NCI-H2196 treated with DMSO at 0.1 percent for 48 hours (cell line): ENCODE results near the gene APOBEC4.

Experiments
- DNase-seq: peaks from one replicate; lab custom pipeline; 2025; ENCODE audit not compliant: unreplicated experiment; lab: John Stamatoyannopoulos, UW

Gene APOBEC4

DNA sequence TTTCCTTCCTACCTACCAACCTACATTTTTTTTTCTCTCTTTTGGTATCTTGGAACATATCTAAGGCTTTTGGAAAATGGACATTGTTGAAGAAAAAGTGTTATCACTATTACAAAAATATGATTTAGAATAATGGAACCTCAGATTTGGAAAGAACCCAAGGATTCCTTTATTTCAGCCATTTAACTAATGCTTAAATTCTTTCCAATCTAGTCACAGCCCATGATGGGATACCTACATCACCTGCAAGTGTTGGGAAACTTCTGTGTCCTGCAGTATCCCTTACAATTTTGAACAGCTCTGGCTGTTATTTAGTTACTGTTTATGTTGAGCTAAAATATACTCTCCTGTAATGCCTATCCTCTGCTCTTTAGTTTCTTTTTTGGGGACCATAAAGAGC lies 22.3 kb upstream of the APOBEC4 start:
- no peak for DNase-seq

DNA sequence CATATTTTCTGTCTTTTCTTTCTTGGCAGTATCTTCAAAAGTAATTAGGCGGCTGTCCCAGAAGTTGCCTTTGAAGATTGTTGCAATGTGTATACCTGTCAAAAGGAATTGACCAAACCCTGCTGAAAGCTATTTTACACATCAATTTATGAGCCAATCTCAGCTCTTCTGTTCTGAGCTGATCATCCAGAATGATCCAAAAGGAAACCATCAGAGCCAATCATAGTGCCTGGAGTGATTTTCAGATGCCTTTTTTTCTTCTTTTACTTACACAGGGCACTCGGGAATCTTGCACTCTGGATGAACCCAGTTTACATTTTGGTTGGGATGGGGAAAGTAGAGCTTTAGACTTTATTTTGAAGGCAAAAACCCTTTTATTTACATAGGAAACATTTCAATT lies 21.8 kb upstream of the APOBEC4 start:
- DNase-seq, result no peak

DNA sequence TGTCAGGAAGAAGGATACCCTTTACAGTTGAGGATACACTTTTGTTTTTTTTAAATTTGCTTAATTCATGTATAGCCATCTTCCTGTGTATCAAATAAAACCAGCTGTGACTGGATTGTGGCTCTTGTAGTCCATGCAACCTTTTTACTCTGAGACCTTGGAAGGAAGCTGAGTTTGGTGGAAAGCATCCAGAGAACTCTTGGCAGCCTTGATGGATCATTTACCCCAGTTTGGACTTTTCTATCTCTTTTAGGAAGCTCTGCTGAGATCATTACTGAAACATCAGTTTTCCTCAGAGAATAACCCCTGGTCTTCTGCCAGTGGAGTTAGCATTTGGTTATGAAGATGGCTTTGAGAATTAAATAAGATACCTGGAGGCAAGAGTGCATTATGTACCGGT lies 21.2 kb upstream of the APOBEC4 start:
- DNase-seq, result no peak

DNA sequence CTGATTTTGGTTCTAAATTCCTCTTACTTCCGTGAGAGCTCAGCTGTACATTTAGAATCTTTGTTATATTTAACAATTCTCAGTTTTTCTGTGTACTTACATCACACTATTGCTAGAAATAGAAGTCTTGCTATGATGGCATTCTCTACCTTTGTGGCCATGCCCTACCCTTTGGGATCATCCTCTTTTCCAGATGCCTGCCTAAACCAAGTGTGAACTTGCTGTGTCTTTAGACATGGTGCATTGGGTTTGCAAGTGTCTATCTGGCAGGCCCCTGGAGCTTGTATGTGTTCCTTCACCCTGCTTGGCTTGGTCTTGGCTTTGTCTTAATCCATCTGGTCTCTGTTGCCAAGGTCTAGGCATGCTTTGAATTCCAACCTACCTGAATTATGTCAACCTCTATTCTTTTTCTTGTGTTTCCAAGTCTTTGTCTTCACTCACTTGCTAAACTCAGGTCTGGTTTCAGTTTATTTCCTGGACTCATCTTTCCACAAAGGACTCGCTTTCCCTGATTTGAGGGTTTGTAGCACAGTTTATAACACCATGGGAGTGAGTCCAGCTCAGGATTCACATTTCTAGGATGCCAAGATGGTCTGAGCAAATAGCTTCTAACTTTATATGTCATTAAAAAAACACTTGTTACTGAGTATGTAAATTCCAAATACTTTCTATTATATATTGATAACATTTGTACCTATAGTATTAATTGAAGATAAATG lies 20.6 kb upstream of the APOBEC4 start:
- no peak for DNase-seq

DNA sequence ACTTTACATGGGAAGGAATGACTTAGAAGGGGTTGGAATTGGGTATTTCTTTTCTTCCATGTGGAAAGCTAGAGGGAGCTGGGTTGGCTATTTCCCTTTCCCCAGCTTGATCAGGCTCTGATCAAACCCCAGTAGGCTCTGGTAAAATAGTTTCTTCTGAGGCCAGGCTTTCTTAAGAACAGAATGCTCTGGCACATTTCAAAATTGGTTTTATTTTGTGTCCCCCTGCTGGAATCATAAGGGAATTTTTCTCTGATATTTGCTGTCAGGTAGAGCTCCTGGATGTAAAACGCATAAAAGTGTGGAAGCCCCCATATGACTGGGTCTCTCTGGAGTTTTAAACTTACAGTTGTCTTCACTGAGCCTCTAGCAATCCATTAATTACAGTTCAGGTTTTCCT lies 17.1 kb upstream of the APOBEC4 start:
- no peak for DNase-seq

DNA sequence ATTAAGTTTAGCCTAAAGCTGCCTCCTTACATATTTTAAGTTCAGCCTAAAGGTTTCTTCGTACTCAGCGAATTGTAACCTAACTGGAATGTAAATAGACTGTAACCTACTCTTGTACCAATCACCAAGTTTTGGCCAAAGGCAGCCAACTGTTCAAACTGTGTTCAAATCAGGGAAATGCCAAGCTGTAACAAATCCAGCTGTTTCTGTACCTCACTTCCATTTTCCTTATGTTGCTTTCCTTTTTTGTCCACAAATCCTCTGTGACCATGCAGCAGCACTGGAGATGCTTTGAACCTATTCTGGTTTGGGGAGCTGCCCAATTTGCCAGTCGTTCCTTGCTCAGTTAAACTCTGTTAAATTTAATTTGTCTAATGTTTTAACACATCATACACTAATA lies 3.2 kb upstream of the APOBEC4 start:
- no peak for DNase-seq

DNA sequence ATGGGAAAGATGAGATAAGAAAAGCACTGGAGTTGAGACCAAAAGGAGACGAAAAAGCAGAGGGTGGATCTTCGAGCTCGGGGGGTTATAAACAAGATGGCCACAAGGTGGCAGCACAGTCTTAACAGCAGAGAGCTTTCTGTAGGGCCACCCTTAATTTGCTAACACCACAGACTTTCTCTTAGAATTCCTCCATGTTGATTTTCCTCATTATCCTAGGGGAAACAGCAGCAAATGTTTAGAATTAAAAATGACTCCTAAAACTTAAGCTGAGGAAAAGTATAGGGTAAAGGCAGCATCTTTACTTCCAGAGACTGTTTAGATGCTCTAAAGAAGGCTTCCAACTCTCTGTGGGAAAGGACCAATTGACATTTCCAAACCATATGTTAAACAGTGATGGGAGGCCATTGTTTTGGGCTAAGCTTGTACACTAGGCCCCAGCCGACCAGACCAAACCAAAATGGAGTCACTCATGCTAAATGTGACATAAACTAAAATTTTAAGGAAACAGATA lies 2.5 kb upstream of the APOBEC4 start:
- DNase-seq, result peak; percentile 54

DNA sequence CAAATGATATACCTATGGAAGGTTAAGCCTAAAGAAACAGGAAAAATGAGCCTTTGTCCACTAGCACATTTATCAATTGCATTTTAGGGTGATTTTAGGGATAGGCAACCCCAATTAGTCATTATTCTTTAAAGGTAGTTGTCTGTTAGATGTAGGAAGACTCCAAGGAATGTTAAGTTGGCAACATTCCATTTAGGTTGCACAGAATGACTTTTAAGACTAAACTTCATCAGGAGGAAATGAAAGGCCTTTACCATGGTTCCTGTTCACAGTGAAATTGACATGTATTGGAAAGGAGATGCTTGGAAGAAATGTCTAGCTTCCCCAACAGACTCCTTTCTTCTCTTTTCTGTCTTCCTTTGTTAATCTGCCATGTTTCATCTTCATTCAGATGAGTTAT lies 1.6 kb upstream of the APOBEC4 start:
- no peak for DNase-seq

DNA sequence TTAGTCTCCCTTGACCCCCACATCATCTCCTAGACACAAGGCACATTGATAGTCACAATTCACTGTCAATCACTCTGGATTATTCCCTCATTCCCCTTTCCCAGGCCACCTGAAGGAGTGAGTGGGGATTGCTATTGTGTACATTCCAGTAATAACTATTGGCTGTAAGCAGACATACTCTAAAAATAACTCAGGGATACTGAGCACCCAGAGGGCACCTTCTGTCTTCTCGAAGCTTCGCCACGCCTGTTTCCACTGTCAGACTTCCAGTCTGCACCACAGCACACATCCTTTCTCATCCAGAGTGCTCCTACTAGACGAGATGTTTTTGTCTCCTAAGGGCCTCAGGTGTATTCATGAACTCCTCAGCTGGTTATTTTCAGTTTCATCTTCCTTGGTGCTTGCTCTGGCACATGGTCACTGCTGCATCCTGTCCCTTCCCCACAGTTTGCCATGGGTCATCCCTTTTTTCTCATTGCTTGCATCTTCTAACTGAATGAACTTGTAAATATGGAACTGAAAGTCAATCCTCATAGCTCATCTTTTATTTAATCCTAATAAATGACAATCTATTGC lies 848 bp upstream of the APOBEC4 start:
- no peak for DNase-seq

DNA sequence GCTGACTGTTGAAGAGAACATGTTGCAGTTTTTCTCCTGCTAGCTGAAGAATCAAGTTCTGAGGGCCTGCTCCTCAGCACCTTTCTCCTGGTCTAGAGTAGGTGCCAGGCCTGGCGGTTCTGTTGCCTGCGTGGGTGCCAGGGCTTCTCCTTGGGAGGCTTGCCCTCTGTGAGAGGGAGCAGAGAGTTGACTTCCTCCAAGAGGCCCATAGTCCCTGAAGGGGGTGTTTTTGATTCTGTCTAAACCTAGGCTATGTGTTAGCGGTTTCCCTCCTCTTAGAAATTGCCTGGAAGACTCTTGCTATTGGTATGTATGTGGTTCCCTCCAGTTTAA lies 312 bp upstream of the APOBEC4 start:
- DNase-seq, result no peak

DNA sequence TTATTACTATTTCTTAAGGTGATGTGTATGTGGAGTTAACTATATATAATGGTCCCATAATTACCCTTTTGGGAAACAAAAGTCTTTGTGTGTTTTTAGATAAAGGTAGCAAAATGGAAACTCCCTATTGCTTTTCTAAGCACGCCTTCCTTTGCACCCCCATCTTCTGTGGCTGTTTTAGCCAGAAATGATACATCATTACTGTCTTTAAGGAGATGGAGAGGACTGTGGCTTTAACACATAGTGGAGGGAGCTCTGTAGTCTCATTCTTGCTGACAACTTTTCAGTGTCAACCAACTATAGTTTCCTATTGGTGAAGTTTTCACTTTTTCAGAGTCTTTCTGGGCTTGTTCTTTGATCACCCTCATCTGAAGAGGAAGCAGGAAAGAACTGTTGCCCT lies 1.0 kb downstream of the APOBEC4 start:
- no peak for DNase-seq

DNA sequence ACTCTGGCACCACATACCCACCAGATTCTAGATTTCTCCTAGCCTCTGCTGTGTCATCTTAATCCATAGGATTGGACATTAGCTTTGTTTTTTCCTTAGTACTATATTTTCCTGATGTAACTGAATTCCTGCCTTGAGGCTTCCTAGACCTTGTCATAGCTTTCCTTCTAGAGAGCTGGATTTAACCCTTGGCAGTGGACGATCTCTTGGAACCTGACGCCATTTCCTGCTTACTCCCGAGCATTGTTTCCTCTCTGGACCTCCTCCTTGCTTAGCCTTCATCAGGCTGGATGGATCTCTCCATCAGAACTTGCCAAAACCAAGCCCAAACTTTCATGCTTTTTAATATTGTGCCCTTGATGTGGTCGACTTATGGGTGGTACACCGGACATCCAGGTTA lies 1.5 kb downstream of the APOBEC4 start:
- DNase-seq, result no peak

DNA sequence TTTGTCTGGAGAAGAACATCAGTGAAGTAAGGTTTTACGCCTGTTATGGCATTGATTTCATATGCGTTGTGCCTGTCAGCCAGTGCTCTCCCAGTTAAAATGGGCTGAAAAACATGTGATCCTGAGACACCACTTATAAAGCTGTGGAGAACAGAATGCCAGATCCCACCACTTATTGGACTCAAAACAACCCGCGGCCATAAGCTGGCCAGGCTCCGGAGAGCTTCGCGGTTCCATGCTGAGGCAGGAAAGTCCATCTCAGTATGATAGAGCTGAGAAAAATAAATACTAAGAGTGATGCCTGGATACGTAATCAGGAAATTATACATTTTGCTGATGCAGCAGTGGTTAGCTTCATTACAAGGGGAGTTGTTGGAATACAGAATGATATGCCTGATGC lies 5.1 kb downstream of the APOBEC4 start:
- DNase-seq, result no peak

DNA sequence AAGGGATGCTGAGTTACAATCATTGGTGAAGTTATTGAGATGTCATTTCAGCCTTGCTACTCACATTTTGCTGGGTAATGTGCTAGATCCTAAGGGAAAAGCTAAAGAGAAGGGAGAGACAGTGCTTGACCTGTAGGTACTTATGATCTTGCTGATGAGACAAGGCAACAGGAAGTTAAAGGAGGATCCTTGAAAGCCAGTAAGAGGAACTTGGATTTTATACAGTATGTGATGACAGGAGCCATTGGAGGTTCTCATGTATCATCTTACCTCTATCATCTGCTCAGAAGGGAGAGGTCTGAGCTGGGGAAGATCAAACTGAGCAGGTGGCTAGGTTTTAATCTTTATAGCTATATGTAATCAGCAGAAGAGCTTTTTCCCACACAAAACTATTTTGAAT lies 6.3 kb downstream of the APOBEC4 start:
- DNase-seq, result no peak

DNA sequence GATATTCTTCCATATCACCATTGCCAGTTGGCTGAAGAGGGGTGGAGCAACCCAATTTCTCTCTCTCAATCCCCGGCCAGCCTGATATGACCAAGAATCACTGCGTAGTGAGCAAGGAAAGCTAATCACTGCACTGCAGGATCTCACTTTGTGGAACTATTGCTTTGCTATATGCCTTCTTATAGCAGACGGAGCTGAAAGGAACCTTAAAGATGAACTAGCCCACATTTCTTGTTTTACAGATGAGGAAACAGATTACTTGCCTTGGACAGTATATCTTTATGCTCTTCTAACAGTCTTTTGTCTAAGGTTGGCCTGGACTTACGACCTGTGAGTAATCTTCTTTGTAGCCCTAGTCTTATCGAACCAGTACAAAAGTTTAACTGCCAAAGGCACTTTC lies 7.6 kb downstream of the APOBEC4 start:
- DNase-seq, result no peak

DNA sequence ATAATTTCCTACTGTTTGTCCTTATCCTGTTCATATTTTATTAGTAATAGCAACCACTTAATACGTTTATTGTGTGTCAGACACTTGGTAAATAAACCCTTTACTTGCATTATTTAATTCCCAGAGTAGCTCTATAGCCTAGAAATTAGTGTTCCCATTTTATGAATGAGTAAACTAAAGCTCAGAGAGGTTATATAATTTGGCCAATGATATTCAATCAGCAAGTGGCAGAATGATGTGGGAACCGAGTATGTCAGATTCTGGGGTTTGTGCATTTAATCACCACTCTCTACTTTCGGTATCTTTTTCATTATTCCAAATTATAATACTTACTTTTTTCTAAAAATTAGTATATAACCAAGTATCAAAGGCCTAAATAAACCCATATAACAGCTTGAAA lies 10.9 kb downstream of the APOBEC4 start:
- no peak for DNase-seq

DNA sequence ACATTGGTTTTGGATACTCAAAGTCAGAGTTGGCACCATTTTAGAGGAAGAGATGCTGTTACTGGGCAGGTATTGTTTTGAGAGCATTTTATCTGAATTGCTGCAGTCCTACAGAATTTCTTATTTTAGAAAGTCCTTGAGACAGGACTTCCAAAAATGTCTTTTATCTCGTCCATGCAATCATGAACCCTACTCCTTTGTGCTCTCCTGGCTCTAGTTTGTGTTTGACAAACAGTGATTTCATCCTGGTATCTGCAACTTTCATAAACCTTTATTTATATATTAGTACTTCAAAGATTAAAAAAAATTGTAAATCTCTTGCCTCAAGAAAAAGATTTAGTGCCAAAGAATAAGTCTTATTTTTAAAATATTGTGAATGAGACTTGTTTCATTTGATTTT lies 12.9 kb downstream of the APOBEC4 start:
- DNase-seq, result no peak

DNA sequence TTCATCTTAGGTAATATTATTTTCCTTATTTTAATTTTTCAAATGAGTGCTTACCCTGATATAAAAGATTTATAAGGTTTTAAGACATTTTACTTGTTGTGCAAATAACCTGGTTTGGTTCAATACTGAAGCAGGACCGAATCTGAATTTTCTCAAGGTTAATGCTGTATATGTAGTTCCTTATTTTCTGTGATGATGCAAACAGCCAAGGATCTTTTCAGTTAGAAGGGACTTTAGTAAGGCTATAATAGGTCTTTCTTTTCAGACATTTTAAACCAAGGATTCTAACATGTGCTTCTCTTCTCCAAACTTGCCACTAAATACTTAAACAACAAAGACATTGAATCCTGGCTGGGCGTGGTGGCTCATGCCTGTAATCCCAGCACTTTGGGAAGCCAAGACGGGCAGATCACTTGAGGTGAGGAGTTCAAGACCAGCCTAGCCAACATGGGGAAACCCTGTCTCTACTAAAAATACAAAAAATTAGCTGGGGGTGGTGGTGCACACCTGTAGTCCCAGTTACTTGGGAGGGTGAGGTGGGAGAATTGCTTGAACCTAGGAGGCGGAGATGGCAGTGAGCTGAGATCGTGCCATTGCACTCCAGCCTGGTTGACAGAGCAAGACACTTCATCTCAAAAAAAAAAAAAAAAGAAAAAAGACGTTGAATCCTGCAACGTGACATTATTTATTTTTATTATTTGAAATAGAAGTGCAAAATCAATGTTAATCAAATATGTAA lies 14.3 kb downstream of the APOBEC4 start:
- no peak for DNase-seq

DNA sequence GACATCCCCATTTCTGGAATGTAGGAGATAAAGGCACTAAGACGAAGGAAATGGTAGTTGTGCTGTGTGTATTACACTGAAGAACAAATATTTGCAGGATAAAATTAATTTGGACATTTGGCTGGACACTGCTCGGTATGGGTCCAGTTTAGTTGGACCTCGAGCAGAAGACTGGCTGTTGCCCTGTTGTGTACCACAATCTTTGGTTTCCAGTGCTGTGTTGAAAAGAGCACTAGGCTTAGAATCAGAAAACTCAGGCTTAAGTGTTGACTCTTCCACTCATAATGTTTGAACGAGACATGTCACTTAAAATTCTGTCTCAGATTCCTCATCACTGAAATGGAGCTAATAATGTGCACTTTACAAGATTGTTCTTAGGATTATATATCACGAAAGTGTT lies 16.3 kb downstream of the APOBEC4 start:
- no peak for DNase-seq

DNA sequence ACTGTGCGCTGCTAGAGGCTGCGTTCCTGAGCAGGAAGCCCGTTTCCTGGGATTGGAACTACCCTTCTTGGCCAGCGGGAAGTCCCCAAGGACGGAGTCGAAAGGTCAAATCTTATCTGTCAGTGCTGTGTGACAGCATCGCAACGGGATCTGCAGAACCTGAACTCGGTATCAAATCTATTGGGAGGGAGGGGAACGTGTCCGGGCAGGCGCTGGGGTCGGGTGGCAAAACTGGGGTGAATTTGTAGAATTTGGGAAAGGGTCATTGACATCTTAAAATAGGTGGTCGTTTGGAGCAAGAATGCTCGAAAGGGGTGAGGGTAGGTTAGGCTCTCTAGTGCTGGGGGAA lies 16.8 kb downstream of the APOBEC4 start:
- no peak for DNase-seq

DNA sequence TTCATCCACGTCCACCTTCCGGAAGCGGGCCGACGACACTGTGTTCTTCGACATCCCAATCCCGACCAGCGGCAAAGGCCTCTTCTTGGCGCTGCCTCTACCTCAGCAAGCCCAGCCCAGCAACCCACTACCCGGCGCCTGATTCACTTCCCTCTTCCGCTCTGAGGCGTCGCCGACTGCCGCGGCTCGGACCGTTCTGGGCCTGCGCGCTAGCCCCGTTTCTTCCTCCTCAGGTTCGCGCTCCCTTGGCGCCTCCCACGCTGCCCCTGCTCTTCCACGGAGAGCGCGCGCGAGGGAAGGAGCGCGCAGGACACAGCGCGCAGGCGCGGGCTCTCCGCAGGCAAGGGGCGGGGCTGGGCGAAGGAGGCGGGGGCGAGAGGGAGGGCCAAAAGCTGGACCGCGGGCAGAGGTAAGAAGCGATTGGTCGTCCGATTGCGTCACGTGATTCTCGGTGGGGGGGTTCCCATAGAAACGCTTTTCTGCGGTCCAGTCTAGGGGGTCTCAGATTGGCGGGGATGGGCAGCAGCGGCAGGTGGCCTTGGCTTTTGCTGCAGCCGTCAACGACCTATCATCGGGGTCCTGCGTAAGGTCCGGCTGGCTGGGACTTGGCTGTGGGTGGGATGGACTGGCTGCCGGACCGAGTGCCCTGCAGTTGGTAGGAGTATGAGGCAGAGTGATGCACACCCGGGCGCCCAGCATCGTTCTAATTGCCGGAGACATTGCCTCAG lies 17.3 kb downstream of the APOBEC4 start, which contains the start of gene ARPC5:
TSS of gene ARPC5 (minus strand) at position 178 of the 728 bp plus-strand sequence. CDS start at position 54, 124 bp downstream.
- DNase-seq, result peak; percentile 96
